ENCODE results near the gene FADS1.

GRCh38 chr11:61838501-61838900 is 21.7 kb upstream of the FADS1 start:
- TF ChIP-seq EZH2 (IDR thresholded peaks at IDR 0.05; ENCODE audit: insufficient read depth, low read length) (no peak), CTCF (IDR thresholded peaks at IDR 0.05; ENCODE audit: insufficient read depth, low read depth, low read length) (no peak)

Data from astrocyte (in vitro differentiated cells and primary cell).